ENCODE measurements around the gene TBC1D19.

Gene TBC1D19

GRCh38 chr4:26793735-26794134, 209.9 kb downstream of the TBC1D19 start:
- TF ChIP-seq CTCF (IDR thresholded peaks at IDR 0.05; ENCODE audit: control insufficient read depth, extremely low read depth, insufficient read depth) = no peak
- H3K4me3 ChIP-seq (ENCODE audit: low read depth, low read length) = no peak overlapping the region
- DNase-seq (ENCODE audit: low read depth) = no peak

GRCh38 chr4:26796081-26796480, 212.2 kb downstream of the TBC1D19 start:
- no peak for DNase-seq (ENCODE audit: low read depth)
- no peak for TF ChIP-seq CTCF (IDR thresholded peaks at IDR 0.05; ENCODE audit: control insufficient read depth, extremely low read depth, insufficient read depth)

GRCh38 chr4:26802790-26803189, 218.9 kb downstream of the TBC1D19 start:
- no peak for DNase-seq (ENCODE audit: low read depth)
- no peak overlapping the region for H3K4me3 ChIP-seq (ENCODE audit: low read depth, low read length)
- no peak for TF ChIP-seq CTCF (IDR thresholded peaks at IDR 0.05; ENCODE audit: control insufficient read depth, extremely low read depth, insufficient read depth)

More at GRCh38 chr4:26796081-26796480, 212.2 kb downstream of the TBC1D19 start:
- H3K4me3 ChIP-seq (ENCODE audit: low read depth, low read length) = no peak overlapping the region

GRCh38 chr4:26803211-26803861, 219.5 kb downstream of the TBC1D19 start:
- DNase-seq (ENCODE audit: low read depth) = no peak
- H3K4me3 ChIP-seq (ENCODE audit: low read depth, low read length) = no peak overlapping the region
- no peak for TF ChIP-seq CTCF (IDR thresholded peaks at IDR 0.05; ENCODE audit: control insufficient read depth, extremely low read depth, insufficient read depth)

GRCh38 chr4:26804451-26804850, 220.6 kb downstream of the TBC1D19 start:
- TF ChIP-seq CTCF (IDR thresholded peaks at IDR 0.05; ENCODE audit: control insufficient read depth, extremely low read depth, insufficient read depth) = no peak
- no peak for DNase-seq (ENCODE audit: low read depth)
- no peak overlapping the region for H3K4me3 ChIP-seq (ENCODE audit: low read depth, low read length)

GRCh38 chr4:26804925-26805324, 221.0 kb downstream of the TBC1D19 start:
- TF ChIP-seq CTCF (IDR thresholded peaks at IDR 0.05; ENCODE audit: control insufficient read depth, extremely low read depth, insufficient read depth) = no peak

More at GRCh38 chr4:26804925-26805324, 221.0 kb downstream of the TBC1D19 start:
- no peak for DNase-seq (ENCODE audit: low read depth)
- H3K4me3 ChIP-seq (ENCODE audit: low read depth, low read length) = no peak overlapping the region

Measured in LNCaP clone FGC (cell line).